ENCODE data around the gene MYEOV. TPM values are rescaled to one million over a fixed set of nuclear protein-coding genes. Genes with fewer than 3 reads are reported as not detected.

Gene MYEOV
- total RNA-seq, 2 donors from 2014 or later = not detected

DNA sequence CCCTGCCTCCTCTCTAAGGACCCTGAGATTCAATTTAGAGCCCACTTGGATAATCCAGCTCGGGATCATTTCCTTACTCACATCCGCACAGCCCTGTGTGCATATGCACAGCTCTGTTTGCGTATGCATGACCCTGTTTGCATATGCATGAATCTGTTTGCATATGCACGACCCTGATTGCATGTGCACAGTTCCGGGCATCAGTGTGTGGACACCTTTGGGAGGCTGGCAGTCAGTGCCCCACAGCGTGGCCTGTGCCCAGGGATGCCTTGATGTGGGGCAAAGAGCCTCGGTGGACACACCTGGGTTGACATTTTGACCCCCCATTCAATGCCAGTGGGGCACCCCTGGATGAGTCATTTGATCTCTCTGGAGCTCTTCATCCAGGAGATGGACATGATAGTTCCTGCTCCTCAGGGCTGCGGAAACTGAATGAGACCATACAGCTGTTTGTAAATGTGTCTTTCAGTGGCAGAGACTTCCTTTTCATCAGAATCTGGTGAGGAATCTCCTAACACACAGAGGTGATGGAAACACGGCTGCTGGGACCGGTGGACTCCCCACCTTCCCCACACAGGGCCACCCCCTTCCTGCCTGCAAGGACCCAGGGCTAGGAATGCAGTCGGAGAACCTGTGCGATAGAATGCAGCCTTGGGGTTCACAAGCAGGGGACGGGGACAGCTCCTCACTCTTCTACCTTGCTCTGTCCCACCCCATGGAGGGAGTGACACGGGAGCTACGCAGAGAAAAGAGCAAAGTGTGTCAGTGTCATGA lies 41.2 kb downstream of the MYEOV start:
- Histone ChIP-seq H3K9me3 (ENCODE audit: control insufficient read depth, low read length) (no peaks in the 10 kb centered on the region), H3K4me3 (ENCODE audit: low read length) (no peak overlapping the region), H3K27ac (ENCODE audit: low read depth, low read length) (no peak overlapping the region), H3K9ac (ENCODE audit: extremely low read depth, low read length, poor library complexity, severe bottlenecking) (no peak overlapping the region), H3K36me3 (ENCODE audit: control insufficient read depth, insufficient read depth, low read length) (no peaks in the 10 kb centered on the region), H3K27me3 (ENCODE audit: control insufficient read depth, insufficient read depth, low read length, poor library complexity, severe bottlenecking) (no peaks in the 10 kb centered on the region), H3K4me1 (ENCODE audit: control insufficient read depth, insufficient read depth, low read length) (no peaks in the 10 kb centered on the region)
- TF ChIP-seq, protein P1, sequence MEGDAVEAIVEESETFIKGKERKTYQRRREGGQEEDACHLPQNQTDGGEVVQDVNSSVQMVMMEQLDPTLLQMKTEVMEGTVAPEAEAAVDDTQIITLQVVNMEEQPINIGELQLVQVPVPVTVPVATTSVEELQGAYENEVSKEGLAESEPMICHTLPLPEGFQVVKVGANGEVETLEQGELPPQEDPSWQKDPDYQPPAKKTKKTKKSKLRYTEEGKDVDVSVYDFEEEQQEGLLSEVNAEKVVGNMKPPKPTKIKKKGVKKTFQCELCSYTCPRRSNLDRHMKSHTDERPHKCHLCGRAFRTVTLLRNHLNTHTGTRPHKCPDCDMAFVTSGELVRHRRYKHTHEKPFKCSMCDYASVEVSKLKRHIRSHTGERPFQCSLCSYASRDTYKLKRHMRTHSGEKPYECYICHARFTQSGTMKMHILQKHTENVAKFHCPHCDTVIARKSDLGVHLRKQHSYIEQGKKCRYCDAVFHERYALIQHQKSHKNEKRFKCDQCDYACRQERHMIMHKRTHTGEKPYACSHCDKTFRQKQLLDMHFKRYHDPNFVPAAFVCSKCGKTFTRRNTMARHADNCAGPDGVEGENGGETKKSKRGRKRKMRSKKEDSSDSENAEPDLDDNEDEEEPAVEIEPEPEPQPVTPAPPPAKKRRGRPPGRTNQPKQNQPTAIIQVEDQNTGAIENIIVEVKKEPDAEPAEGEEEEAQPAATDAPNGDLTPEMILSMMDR (conservative IDR thresholded peaks at IDR 0.05) = no peak
- Mint-ChIP-seq H3K27ac (no peak overlapping the region), H3K36me3 (ENCODE audit: low read depth) (no peaks in the 10 kb centered on the region), H3K4me3 (no peak overlapping the region), H3K9me3 (peaks cover 17% of the 10 kb centered on the region), H3K4me1 (no peaks in the 10 kb centered on the region), H3K27me3 (ENCODE audit: insufficient read depth) (peaks cover 1% of the 10 kb centered on the region)
- WGBS, 2 experiments (ENCODE audit: insufficient coverage in 1 of 2, insufficient read length in 1 of 2) = 93 to 94% methylated on average over 9 to 15 of the region's 15 CpGs
- DNase-seq = peak; percentile 24

DNA sequence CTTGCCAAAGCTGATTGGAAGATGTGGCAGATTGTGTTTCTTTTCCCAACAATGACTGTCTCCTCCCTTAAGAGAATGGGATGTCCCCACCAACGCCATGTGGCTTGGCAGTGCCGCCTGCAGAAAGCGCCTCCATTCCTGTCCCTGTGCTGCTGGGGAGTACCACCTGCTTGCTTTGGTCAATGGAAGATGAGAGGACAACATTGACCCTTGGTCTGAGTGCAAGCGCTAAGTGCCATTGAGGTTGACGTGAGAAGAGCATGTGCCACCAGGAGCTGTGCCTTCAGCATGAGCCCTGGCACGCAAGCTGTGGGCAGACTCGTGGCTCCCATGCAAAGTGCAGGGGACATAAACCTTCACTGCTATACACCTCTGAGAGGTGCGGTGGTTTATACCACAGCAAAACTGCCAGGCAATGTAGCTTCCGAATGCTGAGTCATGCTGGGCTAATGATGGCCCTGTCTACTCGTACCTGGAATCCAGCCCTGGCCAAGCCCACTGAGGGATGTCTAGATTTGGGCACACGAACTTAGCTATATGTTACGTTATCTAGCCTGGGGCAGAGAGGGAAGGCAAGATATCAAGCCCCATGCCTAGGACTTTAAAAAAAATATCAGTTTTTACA lies 41.9 kb downstream of the MYEOV start:
- Histone ChIP-seq H3K9me3 (ENCODE audit: control insufficient read depth, low read length) (no peaks in the 10 kb centered on the region), H3K9ac (ENCODE audit: extremely low read depth, low read length, poor library complexity, severe bottlenecking) (no peak overlapping the region), H3K27ac (ENCODE audit: low read depth, low read length) (no peak overlapping the region), H3K36me3 (ENCODE audit: control insufficient read depth, insufficient read depth, low read length) (no peaks in the 10 kb centered on the region), H3K4me3 (ENCODE audit: low read length) (no peak overlapping the region), H3K27me3 (ENCODE audit: control insufficient read depth, insufficient read depth, low read length, poor library complexity, severe bottlenecking) (no peaks in the 10 kb centered on the region), H3K4me1 (ENCODE audit: control insufficient read depth, insufficient read depth, low read length) (no peaks in the 10 kb centered on the region)
- peak; percentile 32 for DNase-seq
- Mint-ChIP-seq H3K36me3 (ENCODE audit: low read depth) (no peaks in the 10 kb centered on the region), H3K4me3 (no peak overlapping the region), H3K27me3 (ENCODE audit: insufficient read depth) (peaks cover 1% of the 10 kb centered on the region), H3K9me3 (peaks cover 18% of the 10 kb centered on the region), H3K27ac (no peak overlapping the region), H3K4me1 (no peaks in the 10 kb centered on the region)
- TF ChIP-seq, protein P1 (conservative IDR thresholded peaks at IDR 0.05) = no peak
- 95 to 99% methylated on average over 9 to 12 of the region's 12 CpGs for WGBS, 2 experiments (ENCODE audit: insufficient coverage in 1 of 2, insufficient read length in 1 of 2)

DNA sequence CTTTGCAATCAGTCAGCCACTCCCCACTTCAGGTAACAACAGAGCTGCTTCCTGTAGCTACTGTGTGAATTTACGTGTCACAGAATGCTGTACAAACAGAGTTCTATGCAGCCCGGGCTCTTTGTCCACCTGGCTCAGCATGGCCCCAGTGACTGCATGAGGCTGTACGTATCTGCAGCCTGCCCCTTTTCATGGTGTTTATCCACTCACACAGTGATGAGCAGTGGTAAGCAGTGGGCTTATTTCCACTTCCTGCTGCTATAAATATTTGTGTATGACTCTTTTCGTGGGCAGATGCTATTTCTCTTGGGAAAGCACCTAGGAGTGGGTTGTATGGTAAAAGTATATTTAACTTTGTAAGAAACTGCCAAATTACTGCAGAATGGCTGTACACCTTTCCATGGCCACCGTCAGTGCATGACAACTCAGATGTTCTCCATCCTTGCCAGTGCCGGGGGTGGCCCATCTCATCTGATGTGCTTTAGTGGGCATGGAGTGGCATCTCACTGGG lies 43.3 kb downstream of the MYEOV start:
- Histone ChIP-seq H3K36me3 (ENCODE audit: control insufficient read depth, insufficient read depth, low read length) (no peaks in the 10 kb centered on the region), H3K9ac (ENCODE audit: extremely low read depth, low read length, poor library complexity, severe bottlenecking) (no peak overlapping the region), H3K27me3 (ENCODE audit: control insufficient read depth, insufficient read depth, low read length, poor library complexity, severe bottlenecking) (no peaks in the 10 kb centered on the region), H3K9me3 (ENCODE audit: control insufficient read depth, low read length) (no peaks in the 10 kb centered on the region), H3K27ac (ENCODE audit: low read depth, low read length) (no peak overlapping the region), H3K4me3 (ENCODE audit: low read length) (no peak overlapping the region), H3K4me1 (ENCODE audit: control insufficient read depth, insufficient read depth, low read length) (no peaks in the 10 kb centered on the region)
- H3K9me3 Mint-ChIP-seq = peaks cover 18% of the 10 kb centered on the region
- peak; percentile 26 for DNase-seq
- 88 to 90% methylated on average over 5 to 6 of the region's 6 CpGs for WGBS, 2 experiments (ENCODE audit: insufficient coverage in 1 of 2, insufficient read length in 1 of 2)
- H3K27me3 Mint-ChIP-seq (ENCODE audit: insufficient read depth) = peaks cover 1% of the 10 kb centered on the region
- H3K4me1 Mint-ChIP-seq = no peaks in the 10 kb centered on the region
- H3K36me3 Mint-ChIP-seq (ENCODE audit: low read depth) = no peaks in the 10 kb centered on the region
- no peak overlapping the region for H3K4me3 Mint-ChIP-seq
- TF ChIP-seq, protein P1 (conservative IDR thresholded peaks at IDR 0.05) = no peak
- no peak overlapping the region for H3K27ac Mint-ChIP-seq

Measured in endodermal cell (in vitro differentiated cells).